DOHH2 (cell line): ENCODE measurements around the gene SLIT1.

ENCODE experiments used
- H3F3A ChIP-seq: fragments of 200-600 bp; sonication (generic), shearing (Covaris generic); 2 replicates; pipeline ENCODE4 v1.6.0; 2016; ENCODE audit warnings: antibody characterized with exemption, mild to moderate bottlenecking; ENCODE audit not compliant: control insufficient read depth, insufficient read depth
- H3K27ac ChIP-seq: fragments of 200-600 bp; sonication (generic); 2 replicates; pipeline ENCODE4 v1.5.1; 2014; ENCODE audit warnings: low read depth, mild to moderate bottlenecking, low read length, moderate library complexity
- H3K27me3 ChIP-seq: fragments of 200-600 bp; sonication (generic); 2 replicates; pipeline ENCODE4 v1.6.1; 2014; ENCODE audit warnings: mild to moderate bottlenecking, low read length, mixed read lengths; ENCODE audit not compliant: control insufficient read depth
- H3K36me3 ChIP-seq: fragments of 200-600 bp; sonication (generic); 2 replicates; pipeline ENCODE4 v1.6.1; 2014; ENCODE audit warnings: mild to moderate bottlenecking, low read length, moderate library complexity, mixed read lengths; ENCODE audit not compliant: control insufficient read depth
- H3K4me1 ChIP-seq: fragments of 200-600 bp; sonication (generic); 2 replicates; pipeline ENCODE4 v1.6.1; 2014; ENCODE audit warnings: mild to moderate bottlenecking, low read length, mixed read lengths; ENCODE audit not compliant: control insufficient read depth
- H3K4me2 ChIP-seq: fragments of 200-600 bp; sonication (generic); 2 replicates; pipeline ENCODE4 v1.6.0; 2014; ENCODE audit warnings: mild to moderate bottlenecking, low read length, moderate library complexity
- H3K4me3 ChIP-seq: fragments of 200-600 bp; sonication (generic); 2 replicates; pipeline ENCODE4 v1.5.1; 2014; ENCODE audit warnings: mild to moderate bottlenecking, low read length, mixed read lengths
- H3K79me2 ChIP-seq: fragments of 200-600 bp; sonication (generic); 2 replicates; pipeline ENCODE4 v1.6.1; 2014; ENCODE audit warnings: mild to moderate bottlenecking, low read length, mixed read lengths; ENCODE audit not compliant: control insufficient read depth
- H3K9me2 ChIP-seq: fragments of 200-600 bp; sonication (generic); replicated peaks from 2 replicates; pipeline ENCODE4 v1.6.1; 2014; ENCODE audit warnings: mild to moderate bottlenecking, low read length, mixed read lengths; ENCODE audit not compliant: control insufficient read depth
- H3K9me3 ChIP-seq: fragments of 200-600 bp; sonication (generic); 2 replicates; pipeline ENCODE4 v1.6.1; 2014; ENCODE audit warnings: antibody characterized with exemption, low read length, mixed read lengths; ENCODE audit not compliant: control insufficient read depth, insufficient read depth
- H4K20me1 ChIP-seq: fragments of 200-600 bp; sonication (generic); 2 replicates; pipeline ENCODE4 v1.6.0; 2014; ENCODE audit warnings: low read depth, mild to moderate bottlenecking, antibody characterized with exemption, low read length, moderate library complexity; ENCODE audit not compliant: control insufficient read depth, insufficient read depth
- EZH2phosphoT487 ChIP-seq: fragments of 200-600 bp; sonication (generic); IDR thresholded peaks from 2 replicates; pipeline ENCODE4 v1.6.1; 2017; ENCODE audit warnings: borderline replicate concordance, mild to moderate bottlenecking, antibody characterized with exemption, low read length, moderate library complexity, mixed read lengths
- TF ChIP-seq, protein P1 (sequence below): fragments of 200-600 bp; sonication (generic); IDR thresholded peaks from one replicate; pipeline ENCODE4 v1.5.1; 2014; ENCODE audit warnings: antibody characterized with exemption, mild to moderate bottlenecking, low read depth, low read length; ENCODE audit not compliant: poor library complexity, severe bottlenecking

The SLIT1 gene

DNA sequence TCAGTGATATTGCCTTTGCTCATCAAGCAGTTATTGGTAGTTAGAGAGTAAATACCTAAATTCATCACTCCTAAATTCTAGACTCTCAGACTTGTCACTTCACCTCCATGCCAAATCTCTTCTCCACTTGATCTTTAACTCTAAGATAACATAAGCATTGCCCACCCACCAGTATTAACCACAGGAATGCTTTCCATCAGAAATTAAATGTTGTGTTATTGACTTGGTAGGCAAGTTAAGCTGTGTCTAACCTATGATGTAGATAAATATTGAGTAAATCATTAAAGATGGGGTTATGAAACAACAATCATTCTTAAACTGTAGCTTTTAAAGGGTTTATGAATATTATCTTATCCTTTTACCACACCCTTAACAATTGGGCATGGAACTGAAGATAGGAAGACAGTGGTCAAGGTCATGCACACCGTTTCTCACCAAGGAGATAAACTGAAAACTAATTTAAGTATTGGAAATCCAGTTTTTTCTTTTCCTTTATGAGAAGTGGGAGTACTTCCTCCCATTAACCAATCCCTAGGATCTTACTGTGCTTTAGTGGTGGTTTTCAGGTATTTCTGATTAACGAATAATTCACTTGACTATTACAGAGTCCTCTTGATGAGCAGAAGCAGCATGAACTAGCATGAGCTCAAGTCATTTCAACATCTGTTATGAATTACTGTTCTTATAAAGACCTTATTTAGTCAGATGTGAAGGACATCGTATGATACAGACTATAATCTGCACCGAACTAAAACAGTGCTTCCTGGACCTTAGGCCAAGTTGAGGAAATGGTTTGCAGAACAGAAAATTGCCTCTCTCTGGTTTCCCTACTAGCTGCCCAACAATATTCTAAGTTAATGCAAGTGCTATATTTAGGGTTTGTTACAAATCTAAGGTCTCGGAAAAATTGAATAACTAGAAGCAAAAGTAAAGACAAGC lies 211.7 kb downstream of the SLIT1 start:
- Histone ChIP-seq H3K9me2 (no peaks in the 10 kb centered on the region), H3K36me3 (no peaks in the 10 kb centered on the region), H3K4me3 (peak overlapping the region; percentile 35), H3K9me3 (no peaks in the 10 kb centered on the region), H3K27me3 (no peaks in the 10 kb centered on the region), H3F3A (no peaks in the 10 kb centered on the region), H4K20me1 (no peaks in the 10 kb centered on the region), H3K4me1 (peaks cover 19% of the 10 kb centered on the region), H3K27ac (peak overlapping the region; percentile 38), H3K79me2 (no peaks in the 10 kb centered on the region), H3K4me2 (peak overlapping the region; percentile 51)
- TF ChIP-seq EZH2phosphoT487, result no peak
- TF ChIP-seq, protein P1, sequence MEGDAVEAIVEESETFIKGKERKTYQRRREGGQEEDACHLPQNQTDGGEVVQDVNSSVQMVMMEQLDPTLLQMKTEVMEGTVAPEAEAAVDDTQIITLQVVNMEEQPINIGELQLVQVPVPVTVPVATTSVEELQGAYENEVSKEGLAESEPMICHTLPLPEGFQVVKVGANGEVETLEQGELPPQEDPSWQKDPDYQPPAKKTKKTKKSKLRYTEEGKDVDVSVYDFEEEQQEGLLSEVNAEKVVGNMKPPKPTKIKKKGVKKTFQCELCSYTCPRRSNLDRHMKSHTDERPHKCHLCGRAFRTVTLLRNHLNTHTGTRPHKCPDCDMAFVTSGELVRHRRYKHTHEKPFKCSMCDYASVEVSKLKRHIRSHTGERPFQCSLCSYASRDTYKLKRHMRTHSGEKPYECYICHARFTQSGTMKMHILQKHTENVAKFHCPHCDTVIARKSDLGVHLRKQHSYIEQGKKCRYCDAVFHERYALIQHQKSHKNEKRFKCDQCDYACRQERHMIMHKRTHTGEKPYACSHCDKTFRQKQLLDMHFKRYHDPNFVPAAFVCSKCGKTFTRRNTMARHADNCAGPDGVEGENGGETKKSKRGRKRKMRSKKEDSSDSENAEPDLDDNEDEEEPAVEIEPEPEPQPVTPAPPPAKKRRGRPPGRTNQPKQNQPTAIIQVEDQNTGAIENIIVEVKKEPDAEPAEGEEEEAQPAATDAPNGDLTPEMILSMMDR, result no peak

DNA sequence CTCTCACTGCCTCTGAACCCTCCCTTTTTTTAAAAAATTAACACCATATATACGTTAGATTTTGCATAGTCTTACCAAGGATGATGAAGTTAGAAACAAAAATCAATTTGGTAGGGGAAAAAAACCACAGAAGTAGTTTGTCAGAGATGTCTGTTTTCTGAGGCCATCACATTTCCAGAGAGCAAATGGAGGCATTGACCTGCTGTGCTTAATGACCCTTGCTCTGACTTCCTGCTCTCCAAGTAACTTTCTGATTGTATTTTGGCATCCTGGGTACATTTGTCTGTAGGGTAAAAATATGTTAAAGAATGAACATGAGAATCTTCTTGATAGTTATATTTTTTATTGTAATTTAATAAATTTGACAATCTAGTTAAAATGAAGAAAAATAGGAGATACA lies 213.5 kb downstream of the SLIT1 start:
- Histone ChIP-seq H3F3A (no peaks in the 10 kb centered on the region), H3K79me2 (no peaks in the 10 kb centered on the region), H3K9me2 (no peaks in the 10 kb centered on the region), H3K4me3 (no peak overlapping the region), H4K20me1 (no peaks in the 10 kb centered on the region), H3K36me3 (no peaks in the 10 kb centered on the region), H3K4me1 (peaks cover 19% of the 10 kb centered on the region), H3K27me3 (no peaks in the 10 kb centered on the region), H3K27ac (no peak overlapping the region), H3K4me2 (no peak overlapping the region), H3K9me3 (no peaks in the 10 kb centered on the region)
- TF ChIP-seq, protein P1, result no peak
- TF ChIP-seq EZH2phosphoT487, result no peak

DNA sequence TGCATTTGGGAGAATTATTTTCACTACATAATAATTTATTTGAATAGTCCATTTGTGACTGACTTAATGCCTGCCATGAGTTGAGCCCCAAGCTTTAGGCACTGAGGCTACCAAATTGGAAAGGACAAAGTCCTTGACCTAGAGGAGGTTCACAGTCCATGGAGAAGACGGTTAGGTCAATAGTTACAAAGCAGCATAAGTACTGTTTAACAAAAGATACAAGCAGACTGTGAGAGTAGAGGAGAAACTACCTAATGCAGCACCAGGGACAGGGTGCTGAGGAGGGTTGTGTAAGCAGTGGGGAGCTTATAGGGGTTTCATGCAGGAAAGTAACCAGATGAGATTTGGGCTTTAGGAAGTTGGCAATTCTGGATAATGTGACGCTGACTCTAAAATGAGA lies 214.4 kb downstream of the SLIT1 start:
- H3K79me2 ChIP-seq, result no peaks in the 10 kb centered on the region
- H3K9me2 ChIP-seq, result no peaks in the 10 kb centered on the region
- H3K4me3 ChIP-seq, result no peak overlapping the region
- H3F3A ChIP-seq, result no peaks in the 10 kb centered on the region
- no peaks in the 10 kb centered on the region for H3K27me3 ChIP-seq
- H3K4me2 ChIP-seq, result no peak overlapping the region
- H3K36me3 ChIP-seq, result no peaks in the 10 kb centered on the region
- no peaks in the 10 kb centered on the region for H4K20me1 ChIP-seq
- TF ChIP-seq EZH2phosphoT487, result no peak
- TF ChIP-seq, protein P1, result no peak
- no peak overlapping the region for H3K27ac ChIP-seq
- H3K4me1 ChIP-seq, result peaks cover 19% of the 10 kb centered on the region
- no peaks in the 10 kb centered on the region for H3K9me3 ChIP-seq
